HG03571 (cell line): Measurements from ENCODE around the gene NLRP1.

Experiments
- ATAC-seq: cut with Tn5 transposase; IDR thresholded peaks from one replicate; pipeline ENCODE4 v1.9.1; 2021; ENCODE audit not compliant: unreplicated experiment

The NLRP1 gene

DNA sequence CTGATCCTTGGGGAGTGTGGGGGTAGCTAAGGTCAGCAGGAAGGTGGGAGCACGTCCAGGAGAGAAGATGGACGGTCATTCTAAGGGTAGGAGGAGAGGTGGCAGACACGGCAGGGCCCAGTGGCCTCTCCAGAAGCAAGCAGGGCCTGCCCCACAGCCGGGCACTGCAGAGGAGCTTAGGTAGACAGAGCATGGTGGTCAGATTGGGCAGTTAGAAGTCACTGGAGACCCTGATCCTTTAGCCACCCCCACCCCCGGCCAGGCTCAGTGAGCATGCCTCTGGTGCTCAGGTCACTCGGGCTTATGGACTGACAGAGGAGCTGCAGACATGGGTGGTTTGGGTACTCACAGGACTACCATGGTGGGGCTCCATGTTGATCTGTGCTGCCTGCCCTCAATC, 26.3 kb downstream of the NLRP1 start:
- no peak for ATAC-seq

- no peak for ATAC-seq
Observed at GRCh38 chr17:5557485-5557884, 26.8 kb downstream of the NLRP1 start.

GRCh38 chr17:5555254-5555653, 29.1 kb downstream of the NLRP1 start:
- ATAC-seq: no peak

DNA sequence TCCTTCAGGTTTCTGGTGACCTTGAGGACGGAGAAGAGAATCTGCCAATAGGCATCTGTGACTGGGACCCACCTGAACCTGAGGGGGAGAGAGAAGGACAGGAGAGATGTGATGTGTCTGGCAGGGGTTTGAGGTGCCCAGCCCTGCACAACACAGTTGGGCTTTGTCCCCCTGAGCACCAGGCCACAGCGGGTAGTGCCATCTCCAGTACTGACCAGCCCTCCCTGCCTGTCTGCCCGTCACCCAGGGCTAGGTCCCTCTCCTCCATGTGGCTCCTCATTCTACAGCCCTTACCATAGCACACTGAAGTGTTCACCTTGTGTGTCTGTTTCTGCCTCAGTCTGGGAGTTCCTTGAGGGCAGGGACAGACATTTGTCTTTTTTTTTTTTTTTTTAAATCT, 30.8 kb downstream of the NLRP1 start:
- ATAC-seq: no peak

DNA sequence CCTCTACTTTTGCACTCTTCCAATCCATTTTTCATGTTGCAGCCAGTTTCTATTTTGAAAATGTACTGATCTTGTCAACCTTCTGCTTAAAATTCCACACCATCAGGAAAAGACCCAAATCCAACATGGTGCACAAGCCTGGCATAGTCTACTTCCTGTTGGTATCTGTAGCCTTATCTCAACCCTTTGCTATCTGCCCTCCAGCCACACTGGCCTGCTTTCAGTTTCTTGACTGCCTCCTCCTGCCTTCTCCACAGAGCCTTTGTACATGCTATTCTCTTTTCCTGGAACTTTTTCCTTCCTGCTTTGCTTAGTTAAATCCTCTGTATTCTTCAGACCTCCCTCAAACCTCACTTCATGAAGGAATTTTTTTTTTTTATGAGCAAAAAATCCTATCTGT, 31.5 kb downstream of the NLRP1 start:
- no peak for ATAC-seq

GRCh38 chr17:5545051-5545987, 39.0 kb downstream of the NLRP1 start:
- ATAC-seq: no peak

DNA sequence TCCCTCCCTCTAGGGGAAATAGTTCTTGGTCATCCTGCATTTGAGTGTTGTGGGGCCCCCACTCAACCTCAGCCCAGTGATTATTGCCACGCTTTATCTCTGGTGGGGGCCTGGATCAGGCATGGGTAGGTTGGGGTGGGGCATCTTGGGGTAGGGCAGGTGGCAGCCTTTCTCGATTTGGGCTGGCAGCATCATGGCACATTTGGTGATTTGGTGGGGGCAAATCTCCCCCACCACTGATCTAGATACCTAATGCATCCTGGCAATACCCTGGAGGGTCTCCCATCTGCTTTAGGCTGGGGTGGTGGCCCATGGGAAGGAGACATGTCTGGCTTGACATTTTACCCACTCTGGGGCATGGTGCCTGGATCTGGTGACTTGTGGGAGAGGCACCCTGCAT, 40.2 kb downstream of the NLRP1 start:
- ATAC-seq: no peak

GRCh38 chr17:5541610-5542202, 42.6 kb downstream of the NLRP1 start:
- ATAC-seq: no peak

DNA sequence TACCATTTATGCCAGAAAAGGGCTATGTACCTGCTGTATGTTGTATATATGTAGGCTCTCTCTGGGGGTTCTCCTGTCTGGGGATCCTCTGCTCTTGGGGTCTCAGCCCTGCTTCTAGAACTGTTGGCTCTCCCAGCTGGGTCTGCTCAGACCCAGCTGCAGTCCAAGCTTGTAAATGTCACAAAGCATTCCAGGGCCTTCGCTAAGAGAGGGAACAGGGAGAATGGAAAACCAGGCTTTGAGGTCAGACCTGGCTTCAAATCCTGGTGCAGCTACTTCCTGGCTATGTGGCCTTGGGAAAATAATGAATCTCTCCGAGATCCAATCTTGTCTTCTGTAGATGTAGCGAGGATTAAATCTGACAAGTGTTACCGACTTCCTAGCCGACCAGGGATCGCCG, 44.0 kb downstream of the NLRP1 start:
- no peak for ATAC-seq

- ATAC-seq: no peak
Observed at GRCh38 chr17:5539286-5539685, 45.0 kb downstream of the NLRP1 start.

- no peak for ATAC-seq
Observed at GRCh38 chr17:5536866-5537650, 47.3 kb downstream of the NLRP1 start.

DNA sequence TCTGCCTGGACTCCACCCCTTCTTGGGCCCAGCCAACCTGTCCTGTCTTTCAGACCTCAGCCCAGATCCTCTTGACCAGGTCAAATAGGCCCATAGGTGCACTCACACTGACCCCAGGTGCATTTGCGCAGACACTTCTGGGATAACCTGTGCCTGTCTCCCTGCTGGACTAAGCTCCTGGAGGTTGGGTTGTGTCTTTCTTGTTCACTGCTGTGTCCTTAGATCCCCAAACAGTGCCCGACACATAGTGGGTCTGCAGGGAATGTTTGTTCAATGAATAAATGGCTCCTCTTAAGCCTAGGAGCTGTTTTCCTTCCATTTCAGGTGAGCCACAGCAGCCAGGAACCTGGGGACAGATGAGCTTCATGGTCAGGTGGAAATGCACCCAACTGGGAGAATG, 48.9 kb downstream of the NLRP1 start:
- ATAC-seq: no peak

GRCh38 chr17:5533486-5534315, 50.6 kb downstream of the NLRP1 start:
- no peak for ATAC-seq

- no peak for ATAC-seq
Observed at GRCh38 chr17:5532581-5532980, 51.7 kb downstream of the NLRP1 start.

DNA sequence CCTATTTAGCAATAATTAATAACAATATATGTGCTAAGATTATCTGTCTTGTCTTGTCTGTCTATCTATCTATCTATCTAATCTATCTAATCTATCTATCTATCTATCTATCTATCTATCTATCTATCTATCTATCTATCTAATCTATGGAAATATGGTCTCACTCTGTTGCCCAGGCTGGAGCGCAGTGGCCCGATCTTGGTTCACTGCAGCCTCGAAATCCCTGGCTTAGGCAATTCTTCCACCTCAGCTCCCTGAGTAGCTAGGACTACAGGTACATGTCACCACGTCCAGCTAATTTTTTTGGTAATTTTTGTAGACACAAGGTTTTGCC, 53.3 kb downstream of the NLRP1 start:
- ATAC-seq: no peak

GRCh38 chr17:5530265-5531084, 53.8 kb downstream of the NLRP1 start:
- no peak for ATAC-seq

GRCh38 chr17:5527601-5528250, 56.6 kb downstream of the NLRP1 start:
- no peak for ATAC-seq

- no peak for ATAC-seq
Observed at GRCh38 chr17:5526821-5527598, 57.3 kb downstream of the NLRP1 start.

GRCh38 chr17:5523249-5523648, 61.1 kb downstream of the NLRP1 start:
- ATAC-seq: no peak
